ENCODE measurements around the gene C1QTNF3. TPM values are rescaled to one million over a fixed set of nuclear protein-coding genes. Genes with fewer than 3 reads are reported as not detected.

Gene C1QTNF3
- total and polyA plus RNA-seq, 7 donors: 0.46 to 32.8 (median 13.3) TPM

GRCh38 chr5:34037726-34038125 is 5.3 kb downstream of the C1QTNF3 start:
- intact Hi-C loops (cut with DNase I): no loop called here
- TF ChIP-seq EP300 (IDR thresholded peaks at IDR 0.05) (no peak), POLR2A (IDR thresholded peaks at IDR 0.05) (no peak), CTCF (IDR thresholded peaks at IDR 0.05) (no peak), POLR2AphosphoS5 (IDR thresholded peaks at IDR 0.05) (no peak)
- Histone ChIP-seq H3K36me3 (peaks cover 0 to 18% (median 0%) of the 10 kb centered on the region in 4 donors), H3K27me3 (no peaks in the 10 kb centered on the region), H3K9me3 (no peaks in the 10 kb centered on the region), H3K4me3 (no peak overlapping the region), H3K4me1 (peaks cover 0 to 9% (median 6%) of the 10 kb centered on the region in 4 donors), H3K27ac (peak overlapping the region in 3 of 4 donors; percentile 11 to 28 (median 17))
- 77 to 88% methylated on average over 3 of the region's 3 CpGs for WGBS, 2 donors
- DNase-seq: no peak

GRCh38 chr5:34035756-34036155 is 7.3 kb downstream of the C1QTNF3 start:
- intact Hi-C loops (cut with DNase I): no loop called here
- 90 to 92% methylated on average over 2 of the region's 2 CpGs for WGBS, 2 donors
- no peaks in the 10 kb centered on the region for H3K9me3 ChIP-seq
- H3K27me3 ChIP-seq: no peaks in the 10 kb centered on the region
- TF ChIP-seq CTCF (IDR thresholded peaks at IDR 0.05) (no peak), POLR2AphosphoS5 (IDR thresholded peaks at IDR 0.05) (no peak), EP300 (IDR thresholded peaks at IDR 0.05) (no peak), POLR2A (IDR thresholded peaks at IDR 0.05) (no peak)
- no peak overlapping the region for H3K27ac ChIP-seq
- H3K36me3 ChIP-seq: peaks cover 0 to 18% (median 0%) of the 10 kb centered on the region in 4 donors
- no peaks in the 10 kb centered on the region for H3K4me1 ChIP-seq
- no peak for DNase-seq
- H3K4me3 ChIP-seq: no peak overlapping the region

GRCh38 chr5:34034534-34035327 is 8.3 kb downstream of the C1QTNF3 start:
- 79 to 82% methylated on average over 4 of the region's 4 CpGs for WGBS, 2 donors
- Histone ChIP-seq H3K36me3 (peaks cover 0 to 18% (median 0%) of the 10 kb centered on the region in 4 donors), H3K9me3 (no peaks in the 10 kb centered on the region), H3K27ac (no peak overlapping the region), H3K4me3 (no peak overlapping the region), H3K27me3 (no peaks in the 10 kb centered on the region), H3K4me1 (no peaks in the 10 kb centered on the region)
- no peak for DNase-seq
- intact Hi-C loops (cut with DNase I): no loop called here
- TF ChIP-seq EP300 (IDR thresholded peaks at IDR 0.05) (no peak), POLR2AphosphoS5 (IDR thresholded peaks at IDR 0.05) (no peak), CTCF (IDR thresholded peaks at IDR 0.05) (no peak), POLR2A (IDR thresholded peaks at IDR 0.05) (no peak)

- intact Hi-C loops (cut with DNase I): no loop called here
- 90 to 93% methylated on average over 3 of the region's 3 CpGs for WGBS, 2 donors
- H3K4me1 ChIP-seq: no peaks in the 10 kb centered on the region
- no peak overlapping the region for H3K27ac ChIP-seq
- TF ChIP-seq POLR2A (IDR thresholded peaks at IDR 0.05) (no peak), POLR2AphosphoS5 (IDR thresholded peaks at IDR 0.05) (no peak), EP300 (IDR thresholded peaks at IDR 0.05) (no peak), CTCF (IDR thresholded peaks at IDR 0.05) (no peak)
- H3K27me3 ChIP-seq: no peaks in the 10 kb centered on the region
- peaks cover 0 to 18% (median 0%) of the 10 kb centered on the region in 4 donors for H3K36me3 ChIP-seq
- H3K9me3 ChIP-seq: no peaks in the 10 kb centered on the region
- no peak overlapping the region for H3K4me3 ChIP-seq
- no peak for DNase-seq
Observed at GRCh38 chr5:34031966-34032365, 11.0 kb downstream of the C1QTNF3 start.
